HG03469 (cell line): ENCODE measurements around the gene CSTB.
A peak's percentile ranks its signal among the peaks of the same experiment; 100 is the strongest.

Experiments used
- ATAC-seq: cut with Tn5 transposase; IDR thresholded peaks from one replicate; pipeline ENCODE4 v1.9.1; 2021; ENCODE audit warnings: mild to moderate bottlenecking, moderate library complexity, moderate number of reproducible peaks; ENCODE audit not compliant: unreplicated experiment

The CSTB gene

GRCh38 chr21:43811262-43812105 lies 35.4 kb upstream of the CSTB start:
- ATAC-seq, result no peak

GRCh38 chr21:43810505-43811261 lies 34.6 kb upstream of the CSTB start:
- ATAC-seq, result no peak

GRCh38 chr21:43809853-43810504 lies 33.9 kb upstream of the CSTB start:
- ATAC-seq, result no peak

GRCh38 chr21:43809346-43809799 lies 33.3 kb upstream of the CSTB start:
- ATAC-seq, result no peak

- ATAC-seq, result no peak
Observed at GRCh38 chr21:43808832-43809251, 32.7 kb upstream of the CSTB start.

GRCh38 chr21:43808367-43808766 lies 32.3 kb upstream of the CSTB start:
- ATAC-seq, result no peak

GRCh38 chr21:43806017-43806710 lies 30.1 kb upstream of the CSTB start:
- ATAC-seq, result no peak

- ATAC-seq, result peak; percentile 66
Observed at GRCh38 chr21:43805275-43805800, 29.2 kb upstream of the CSTB start.

GRCh38 chr21:43803558-43804300 lies 27.6 kb upstream of the CSTB start:
- no peak for ATAC-seq

GRCh38 chr21:43802713-43803313 lies 26.7 kb upstream of the CSTB start:
- no peak for ATAC-seq

- ATAC-seq, result no peak
Observed at GRCh38 chr21:43801006-43801783, 25.1 kb upstream of the CSTB start.

- no peak for ATAC-seq
Observed at GRCh38 chr21:43800566-43800965, 24.5 kb upstream of the CSTB start.

- no peak for ATAC-seq
Observed at GRCh38 chr21:43800124-43800523, 24.0 kb upstream of the CSTB start.

- ATAC-seq, result no peak
Observed at GRCh38 chr21:43799301-43799840, 23.3 kb upstream of the CSTB start.

- no peak for ATAC-seq
Observed at GRCh38 chr21:43797925-43798715, 22.0 kb upstream of the CSTB start.

- no peak for ATAC-seq
Observed at GRCh38 chr21:43797415-43797814, 21.3 kb upstream of the CSTB start.

GRCh38 chr21:43794857-43795256 lies 18.7 kb upstream of the CSTB start:
- no peak for ATAC-seq

GRCh38 chr21:43794311-43794710 lies 18.2 kb upstream of the CSTB start:
- no peak for ATAC-seq
